Activated CD4-positive, CD25-positive, alpha-beta regulatory T cell treated with anti-CD3 and anti-CD28 coated beads, Interleukin-2, amount 50 U/mL, for 72 hours (primary cell): Measurements from ENCODE around the gene CD248.
"Not testable (repeated sequence)": the region's sequence is repeated elsewhere in the genome, so short reads cannot be mapped to it uniquely, and the experiment has no call there.

Experiments used
- DNase-seq: peaks from one replicate; pipeline ENCODE4 v3.0.0; 2021

Gene CD248

DNA sequence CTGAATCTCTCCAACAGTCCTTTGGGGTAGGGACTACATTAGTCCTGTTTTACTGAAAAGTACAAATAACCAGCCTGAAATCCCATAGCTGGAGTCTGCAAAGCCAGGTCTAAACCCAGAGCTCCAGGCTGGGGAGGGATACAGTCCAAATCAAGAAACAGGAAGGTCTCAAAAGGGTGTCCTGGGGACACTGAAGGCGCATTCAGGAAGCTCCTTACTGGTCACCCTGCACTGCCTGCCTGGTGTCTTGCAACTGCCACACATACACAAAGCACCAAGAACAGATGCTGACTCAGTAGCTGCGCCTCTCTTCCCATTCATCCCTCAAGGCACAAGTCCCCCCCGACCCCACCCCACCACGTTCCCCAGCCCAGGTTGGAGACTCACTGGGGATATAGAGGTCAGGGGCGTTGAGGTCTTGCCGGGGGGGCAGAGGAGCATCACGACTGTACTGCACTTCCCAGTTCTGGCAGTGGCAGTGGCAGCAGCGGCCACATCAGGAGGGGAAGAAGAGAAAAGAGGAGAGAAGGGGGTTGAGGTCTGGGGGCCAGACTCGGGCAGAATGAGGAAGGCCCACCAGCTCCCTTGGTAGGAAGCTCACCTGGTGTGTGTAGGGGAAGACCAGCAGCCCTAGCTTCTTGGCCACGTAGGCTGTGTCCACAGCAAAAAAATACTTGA is 29.5 kb downstream of the CD248 start:
- no peak for DNase-seq

DNA sequence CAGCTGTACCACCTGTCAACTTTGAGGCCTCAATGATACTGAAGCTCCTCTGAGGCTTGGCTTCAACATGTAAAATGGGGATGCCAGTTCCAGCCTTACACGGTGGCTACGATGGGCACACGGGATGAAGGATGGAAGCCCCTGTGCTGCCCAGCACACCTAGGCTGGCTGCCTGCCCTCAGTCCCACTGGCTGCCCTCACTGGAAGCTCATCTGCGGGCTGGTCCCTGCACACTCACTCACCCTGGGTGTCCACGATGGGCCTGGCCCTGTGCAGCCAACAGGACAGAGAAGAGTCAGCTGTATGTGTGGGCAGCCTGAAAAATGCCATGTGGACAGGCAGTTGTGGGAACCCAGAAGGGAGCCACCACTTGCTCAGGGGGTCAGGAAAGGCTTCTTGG is 30.1 kb downstream of the CD248 start:
- DNase-seq: no peak

DNA sequence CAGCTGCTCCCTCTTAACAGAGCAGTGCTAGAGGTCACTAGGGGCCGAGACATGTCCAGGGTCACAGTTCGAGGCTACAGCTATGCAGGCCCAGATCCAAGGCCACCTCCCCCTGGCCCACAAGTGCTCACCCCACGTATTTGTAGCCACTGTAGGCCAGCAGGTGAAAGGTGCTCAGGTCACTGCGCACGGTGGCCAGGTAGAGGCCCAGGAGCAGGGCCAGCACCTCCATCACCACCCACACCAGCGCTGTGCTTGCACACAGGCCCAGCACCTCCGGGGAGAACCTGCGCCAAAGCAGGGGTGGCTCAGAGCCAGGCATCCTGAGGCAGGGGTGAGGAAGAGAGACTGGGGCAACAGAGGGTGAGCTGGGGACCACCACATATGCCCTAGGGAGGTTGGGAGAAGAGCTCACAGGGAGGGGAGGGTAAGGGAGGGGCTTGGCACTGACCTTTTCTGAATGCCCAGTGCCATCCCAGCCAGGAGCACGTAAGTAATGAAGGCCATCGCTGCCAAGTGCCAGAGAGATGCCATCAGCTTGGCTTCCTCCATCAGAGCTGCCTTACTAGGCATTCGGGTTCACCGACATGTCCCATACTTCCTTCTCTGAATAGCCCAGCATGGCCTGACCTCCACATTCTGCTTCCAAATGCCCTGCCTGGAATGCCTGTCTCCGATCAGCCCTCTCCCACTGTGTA is 31.4 kb downstream of the CD248 start:
- DNase-seq: no peak

DNA sequence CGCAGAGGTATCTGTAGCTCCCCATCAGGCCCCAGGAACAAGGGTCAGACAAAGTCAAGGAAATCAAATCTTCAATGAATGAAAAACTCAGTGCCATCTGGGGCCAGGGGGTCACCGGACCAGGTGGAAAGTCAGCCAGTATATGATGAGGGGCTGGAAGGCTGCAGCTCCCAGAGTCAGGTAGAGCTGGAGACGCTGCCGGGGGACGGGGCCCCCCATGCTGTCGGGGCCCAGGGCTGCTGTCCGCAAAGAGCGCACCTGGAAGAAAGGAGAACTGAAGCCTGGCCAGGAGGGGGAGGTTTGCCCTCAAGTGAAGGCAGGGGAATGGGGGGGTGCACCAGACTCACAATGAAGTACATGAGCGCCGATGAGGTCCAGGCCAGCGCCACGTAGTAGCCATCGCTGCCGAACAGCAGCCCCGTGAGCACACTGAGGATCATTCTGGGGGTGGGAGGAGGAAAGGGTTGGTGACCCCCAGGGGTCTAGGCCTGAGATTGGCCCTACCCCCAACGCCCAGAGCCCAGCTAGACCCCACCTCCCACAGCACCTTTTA is 32.2 kb downstream of the CD248 start:
- no peak for DNase-seq

DNA sequence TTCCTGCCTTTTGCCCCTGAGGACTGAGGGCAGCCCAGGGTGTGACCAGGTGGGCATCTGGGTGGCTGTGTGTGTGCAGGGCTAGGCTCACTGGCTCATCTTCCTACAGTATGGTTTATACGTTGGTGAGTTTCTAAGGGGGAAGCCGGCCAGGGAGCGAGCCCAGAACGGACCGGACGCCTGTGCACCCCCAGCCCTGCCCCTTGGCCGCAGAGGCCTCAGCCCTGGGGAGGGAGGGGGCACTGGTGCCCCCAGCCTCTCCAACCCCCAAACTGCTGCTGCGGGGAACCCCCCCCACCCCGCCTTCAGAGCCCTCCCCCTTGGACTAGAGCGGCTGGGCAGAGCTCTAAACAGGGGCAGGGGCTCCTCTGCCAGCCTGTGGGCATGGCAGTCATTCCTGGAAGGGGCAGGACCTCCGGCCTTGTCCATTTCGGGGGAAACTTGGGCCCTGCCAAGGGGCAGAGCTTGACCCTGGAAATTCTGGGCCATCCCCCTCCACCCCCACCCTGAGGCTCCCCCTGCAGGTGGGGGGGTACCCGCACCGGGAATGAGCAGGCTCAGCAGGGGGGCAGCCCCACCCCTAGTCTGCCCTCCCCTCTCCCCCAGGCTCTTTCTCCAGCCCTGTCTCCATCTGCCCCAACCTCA is 33.3 kb downstream of the CD248 start:
- DNase-seq: no peak

DNA sequence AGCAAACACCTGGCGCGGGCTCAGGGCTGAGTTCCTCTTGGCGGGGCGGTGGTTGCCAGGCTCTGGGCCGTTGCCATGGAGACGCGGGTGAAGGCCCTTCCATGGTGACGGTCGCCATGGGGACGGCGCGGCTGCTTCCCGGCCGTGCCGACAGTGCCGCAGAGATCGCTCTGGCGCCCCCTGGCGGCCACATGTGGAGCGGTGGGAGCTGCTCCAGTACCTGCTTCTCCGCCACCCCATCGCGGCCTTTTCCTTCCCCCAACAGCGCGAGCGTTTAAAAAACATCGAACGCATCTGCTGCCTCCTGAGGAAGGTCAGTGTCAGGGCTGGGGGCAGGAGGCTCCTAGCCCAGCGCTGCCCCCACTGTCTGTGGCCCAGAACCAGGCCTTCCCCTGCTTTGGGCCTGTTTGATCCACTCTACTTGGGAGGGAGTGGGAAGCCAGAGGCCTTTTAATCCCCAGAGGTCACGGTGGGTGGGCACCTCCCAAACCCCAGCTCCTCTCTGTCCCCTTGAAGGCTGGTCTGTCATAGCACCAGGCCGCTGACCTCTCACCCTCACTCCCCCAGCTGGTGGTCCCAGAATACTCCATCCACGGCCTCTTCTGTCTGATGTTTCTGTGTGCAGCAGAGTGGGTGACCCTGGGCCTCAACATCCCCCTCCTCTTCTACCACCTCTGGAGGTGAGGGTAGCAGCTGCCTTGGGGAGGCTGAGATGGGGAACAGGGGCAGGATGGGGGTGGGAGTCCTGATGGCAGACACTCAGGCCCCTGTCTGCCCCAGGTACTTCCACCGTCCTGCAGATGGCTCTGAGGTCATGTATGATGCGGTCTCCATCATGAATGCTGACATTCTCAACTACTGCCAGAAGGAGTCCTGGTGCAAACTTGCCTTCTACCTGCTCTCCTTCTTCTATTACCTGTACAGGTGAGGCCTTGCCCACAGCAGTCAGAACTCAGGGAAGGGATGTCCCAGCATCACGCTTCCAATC is 34.1 kb downstream of the CD248 start:
- DNase-seq: peak; percentile 99

DNA sequence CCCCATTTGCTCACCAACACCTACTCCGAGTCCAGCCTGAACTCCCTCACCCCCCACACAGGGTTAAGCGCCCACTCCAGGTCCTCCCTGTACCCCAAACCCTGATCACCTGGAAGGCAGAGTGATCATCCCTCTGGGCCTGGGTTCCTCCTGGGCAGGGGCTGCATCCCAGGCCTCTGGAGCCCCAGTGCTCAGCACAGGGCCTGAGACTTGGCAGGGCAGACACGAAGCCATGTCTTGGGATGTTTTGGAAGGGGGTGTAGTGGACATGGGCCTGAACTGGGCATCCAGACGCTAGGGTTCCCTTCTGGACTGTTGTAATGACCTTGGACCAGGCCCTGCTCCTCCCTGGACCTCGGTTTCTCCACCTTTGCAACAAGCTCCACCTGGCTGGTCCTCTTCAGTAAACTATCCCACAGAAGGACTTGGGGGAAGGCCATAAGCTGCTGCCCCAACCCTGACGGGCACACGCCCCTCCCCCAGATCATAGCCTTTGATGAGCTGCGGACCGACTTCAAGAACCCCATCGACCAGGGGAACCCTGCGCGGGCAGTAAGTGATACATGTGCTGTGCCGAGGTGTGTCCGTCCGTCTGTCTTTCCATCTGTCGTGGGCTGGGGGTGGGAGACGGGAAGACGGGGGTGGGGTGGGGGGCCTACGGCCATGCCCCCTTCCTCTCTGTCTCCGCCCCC is 34.9 kb downstream of the CD248 start:
- peak; percentile 52 for DNase-seq

DNA sequence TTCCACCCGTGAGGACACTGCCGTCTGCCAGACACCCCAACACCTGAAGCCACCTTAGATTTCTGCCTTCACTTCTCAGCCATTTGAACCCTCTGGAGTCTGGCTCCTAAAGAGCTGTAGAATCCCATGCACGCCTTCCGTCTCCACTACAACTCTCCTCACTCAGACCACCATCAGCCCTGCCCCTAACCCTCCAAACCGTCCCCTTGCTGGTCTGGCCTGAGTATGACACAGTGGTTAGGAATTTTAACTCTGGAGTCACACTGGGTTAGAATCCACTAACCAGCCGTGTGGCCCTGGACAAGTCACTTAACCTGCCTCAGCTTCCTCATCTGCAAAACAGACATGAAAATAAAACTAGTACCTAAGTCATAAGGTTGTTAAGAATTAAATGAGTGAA is 35.8 kb downstream of the CD248 start:
- DNase-seq: no peak

DNA sequence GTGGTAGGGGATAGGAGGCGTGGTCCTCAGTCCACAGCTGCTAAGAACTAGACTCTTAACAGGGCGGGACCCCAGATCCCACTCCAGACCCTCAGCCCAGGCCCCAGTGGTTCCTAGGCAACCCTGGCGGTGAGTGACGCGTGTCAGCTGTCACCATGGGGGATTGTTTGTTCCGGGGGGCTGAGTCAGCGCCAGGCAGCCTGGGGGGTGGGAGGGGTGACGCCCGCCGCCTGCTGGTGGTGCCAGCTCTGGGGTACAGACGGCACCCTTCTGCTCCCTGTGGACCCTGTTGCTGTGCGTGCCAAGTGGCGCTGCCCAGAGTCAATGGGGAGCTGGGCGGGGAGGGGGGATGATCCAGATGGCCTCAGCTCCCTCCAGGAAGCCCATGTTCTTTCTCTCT is 36.4 kb downstream of the CD248 start:
- DNase-seq: no peak

DNA sequence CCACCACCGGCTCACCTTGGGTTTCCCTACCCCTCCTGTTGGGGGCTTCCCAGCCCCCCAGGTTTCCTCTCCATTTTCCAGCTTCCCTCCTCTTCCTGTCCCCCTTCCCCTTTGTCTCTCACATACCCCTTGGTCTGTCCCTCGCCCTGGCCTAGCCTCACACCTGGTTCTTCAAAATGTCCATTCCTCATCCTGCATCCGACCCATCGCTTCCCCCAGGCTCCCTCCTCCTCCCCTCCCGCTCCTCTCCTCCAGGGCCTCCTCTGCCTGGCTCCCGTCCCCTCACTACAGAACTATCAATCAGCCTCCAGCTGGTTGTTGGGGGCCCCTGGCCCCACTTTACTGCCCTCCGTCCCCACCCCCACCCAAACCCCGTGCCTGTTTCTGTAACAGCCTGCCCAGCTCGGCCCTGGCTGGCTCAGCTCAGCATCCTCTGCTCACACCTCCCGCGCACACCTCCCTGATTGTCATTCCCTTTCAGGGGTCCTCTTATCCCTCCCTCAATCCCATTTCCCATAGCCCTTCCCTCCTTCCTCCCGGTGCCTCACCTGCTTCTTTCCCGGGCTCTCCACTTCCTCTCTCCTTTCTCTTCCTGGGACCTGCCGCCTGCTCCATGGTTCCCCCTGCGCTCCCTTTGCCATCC is 37.6 kb downstream of the CD248 start:
- DNase-seq: no peak

DNA sequence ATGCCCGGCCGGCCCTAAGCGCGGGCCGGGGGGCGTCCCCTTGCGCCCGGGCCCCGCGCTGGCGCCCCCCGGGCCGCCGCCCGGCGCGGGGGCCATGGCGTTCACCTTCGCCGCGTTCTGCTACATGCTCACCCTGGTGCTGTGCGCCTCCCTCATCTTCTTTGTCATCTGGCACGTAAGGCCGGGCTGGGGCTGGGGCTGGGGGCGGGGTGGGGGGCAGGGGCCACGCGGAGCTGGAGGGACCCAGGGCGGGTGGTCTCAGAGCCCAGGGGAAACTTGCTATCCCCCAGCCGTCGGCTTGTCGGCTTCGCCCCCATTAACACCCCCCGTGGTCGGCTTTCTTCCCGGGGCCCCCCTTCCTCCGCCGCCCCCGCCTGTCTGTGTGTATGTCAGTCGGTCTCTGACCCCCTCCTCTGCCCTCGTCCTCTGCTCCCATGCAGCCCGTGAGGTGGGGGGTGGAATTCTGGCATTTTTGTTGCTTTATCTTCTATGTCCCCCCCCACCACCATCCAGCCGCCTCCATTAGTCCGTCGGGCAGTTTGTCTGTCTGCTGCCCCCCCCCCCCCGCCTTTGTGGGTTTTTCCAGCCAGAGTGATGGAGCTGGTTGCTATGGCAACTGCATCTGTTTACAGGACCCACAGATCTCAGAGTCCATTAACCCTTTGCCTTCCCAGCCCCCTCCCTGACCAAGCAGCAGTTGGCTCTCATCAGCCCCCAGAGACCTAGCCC is 38.3 kb downstream of the CD248 start:
- no peak for DNase-seq

DNA sequence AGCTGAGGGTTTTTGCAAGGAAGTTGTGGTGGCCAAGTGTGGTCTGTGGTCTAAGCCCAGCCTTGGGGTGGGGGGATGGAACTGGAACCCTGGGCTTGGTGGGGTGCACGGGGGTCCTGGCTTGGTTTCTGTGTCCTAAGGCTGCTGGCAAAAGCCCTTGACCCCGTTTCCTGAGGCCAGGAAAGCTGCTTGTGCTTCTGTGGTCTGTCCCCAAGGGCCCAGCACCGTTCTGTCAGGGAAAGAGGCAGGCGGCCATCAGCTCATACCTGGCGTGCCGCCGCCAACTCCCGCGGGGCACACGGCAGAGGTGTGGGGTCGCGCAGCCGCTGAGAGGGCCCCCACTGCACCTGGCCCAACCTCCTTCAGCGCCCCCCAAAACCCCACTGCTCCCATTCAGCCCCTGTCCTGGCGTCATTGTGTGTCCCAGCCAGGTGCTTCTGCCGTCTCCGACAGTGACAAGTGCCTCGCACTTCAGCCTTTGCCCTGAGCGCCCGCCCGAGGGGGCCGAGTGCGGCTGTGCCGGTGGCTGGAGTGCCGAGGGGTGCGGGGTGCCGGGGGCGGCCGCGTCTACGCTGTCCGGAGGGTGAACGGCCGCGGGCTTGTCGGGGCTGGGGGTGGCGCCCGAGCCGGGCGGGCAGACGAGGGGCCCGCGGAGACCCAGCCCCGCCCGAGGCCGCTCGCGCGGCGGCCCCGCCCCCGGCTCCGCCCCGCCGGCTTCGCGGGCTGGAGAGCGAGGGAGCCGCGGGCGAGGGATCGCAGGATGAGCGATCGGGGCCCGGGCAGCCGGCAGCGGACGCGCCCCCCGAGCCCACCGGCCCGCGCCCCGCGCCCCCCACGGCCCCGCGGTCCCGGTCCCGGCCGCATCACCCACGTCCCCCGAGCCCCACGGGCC is 39.1 kb downstream of the CD248 start, which contains the start of gene CNIH2:
Gene CNIH2, plus strand, starts transcription at position 705 of the 892 bp plus-strand sequence. CDS start 282 bp downstream, outside the sequence.
- peak; percentile 54 for DNase-seq

DNA sequence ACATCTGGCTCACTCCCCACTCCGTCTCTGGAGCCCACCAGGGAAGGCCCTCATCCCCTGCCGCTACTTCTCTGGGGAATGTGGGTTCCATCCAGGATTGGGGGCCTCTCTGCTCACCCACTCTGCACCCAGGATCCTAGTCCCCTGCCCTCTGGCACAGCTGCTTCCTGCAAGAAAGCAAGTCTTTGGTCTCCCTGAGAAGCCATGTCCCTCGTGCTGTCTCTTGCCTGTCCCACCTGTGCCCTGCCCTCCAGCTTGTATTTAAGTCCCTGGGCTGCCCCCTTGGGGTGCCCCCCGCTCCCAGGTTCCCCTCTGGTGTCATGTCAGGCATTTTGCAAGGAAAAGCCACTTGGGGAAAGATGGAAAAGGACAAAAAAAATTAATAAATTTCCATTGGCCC is 39.8 kb downstream of the CD248 start:
- DNase-seq: not testable (repeated sequence)

DNA sequence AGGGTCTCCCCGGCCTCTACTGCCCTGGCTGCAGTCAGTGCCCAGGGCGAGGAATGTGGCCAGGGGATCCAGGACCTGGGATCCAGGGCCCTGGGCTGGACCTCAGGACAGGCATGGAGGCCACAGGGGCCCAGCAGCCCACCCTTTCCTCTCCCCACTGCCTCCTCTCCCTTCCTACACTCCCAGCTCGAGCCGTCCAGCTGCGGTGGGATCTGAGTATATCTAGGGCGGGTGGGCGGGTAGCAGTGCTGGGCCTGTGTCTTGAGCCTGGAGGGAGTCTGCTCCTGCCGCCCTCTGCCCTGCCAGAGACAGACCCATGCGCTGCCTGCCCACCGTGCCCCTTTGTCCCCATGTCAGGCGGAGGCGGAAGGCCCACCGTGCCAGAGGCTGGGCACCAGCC is 40.2 kb downstream of the CD248 start:
- DNase-seq: not testable (repeated sequence)

DNA sequence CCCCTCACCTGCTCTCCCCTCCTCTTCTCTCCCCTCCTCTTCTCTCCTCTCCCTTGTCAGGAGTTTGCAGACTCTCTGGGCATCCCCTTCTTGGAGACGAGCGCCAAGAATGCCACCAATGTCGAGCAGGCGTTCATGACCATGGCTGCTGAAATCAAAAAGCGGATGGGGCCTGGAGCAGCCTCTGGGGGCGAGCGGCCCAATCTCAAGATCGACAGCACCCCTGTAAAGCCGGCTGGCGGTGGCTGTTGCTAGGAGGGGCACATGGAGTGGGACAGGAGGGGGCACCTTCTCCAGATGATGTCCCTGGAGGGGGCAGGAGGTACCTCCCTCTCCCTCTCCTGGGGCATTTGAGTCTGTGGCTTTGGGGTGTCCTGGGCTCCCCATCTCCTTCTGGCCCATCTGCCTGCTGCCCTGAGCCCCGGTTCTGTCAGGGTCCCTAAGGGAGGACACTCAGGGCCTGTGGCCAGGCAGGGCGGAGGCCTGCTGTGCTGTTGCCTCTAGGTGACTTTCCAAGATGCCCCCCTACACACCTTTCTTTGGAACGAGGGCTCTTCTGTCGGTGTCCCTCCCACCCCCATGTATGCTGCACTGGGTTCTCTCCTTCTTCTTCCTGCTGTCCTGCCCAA is 40.7 kb downstream of the CD248 start:
- DNase-seq: no peak

DNA sequence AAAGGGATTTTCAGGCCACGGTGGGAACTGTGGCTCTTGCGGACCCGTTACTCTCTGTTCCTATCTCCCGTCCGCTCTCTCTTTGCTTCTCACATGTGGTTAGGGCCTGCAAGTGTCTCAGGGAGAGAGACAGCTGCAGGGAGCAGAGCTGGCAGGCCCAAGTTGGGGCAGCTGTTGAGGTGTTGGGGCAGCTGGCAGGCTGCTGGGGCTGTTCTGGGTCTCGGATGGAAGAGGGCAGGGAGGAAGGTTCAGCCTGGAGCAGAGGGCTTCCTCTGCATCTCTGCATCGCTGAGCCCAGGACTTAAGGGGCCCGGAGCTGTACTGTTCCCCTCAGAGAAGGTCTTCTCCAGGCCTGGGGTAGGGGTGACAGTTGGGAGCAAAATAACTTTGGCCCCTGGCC is 41.4 kb downstream of the CD248 start:
- DNase-seq: no peak

DNA sequence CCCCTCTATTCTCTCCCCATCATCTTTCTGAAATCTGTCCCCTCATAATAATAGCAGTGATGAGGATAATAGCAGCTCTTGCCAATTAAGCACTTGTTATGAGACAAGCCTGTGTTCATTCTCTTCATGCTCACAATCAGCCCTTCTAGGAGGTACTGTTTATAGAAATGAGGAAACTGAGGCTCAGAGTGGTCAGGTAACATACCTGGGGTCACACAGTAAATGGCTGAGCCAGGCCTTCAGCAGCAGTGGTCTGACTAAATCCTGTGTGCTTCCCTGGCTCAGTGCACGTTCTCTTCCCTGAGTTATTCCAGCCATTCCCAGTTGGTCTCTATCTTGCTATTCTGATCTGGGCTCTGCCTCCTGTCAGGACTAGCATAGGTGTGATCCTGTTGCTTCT is 42.6 kb downstream of the CD248 start:
- DNase-seq: no peak

DNA sequence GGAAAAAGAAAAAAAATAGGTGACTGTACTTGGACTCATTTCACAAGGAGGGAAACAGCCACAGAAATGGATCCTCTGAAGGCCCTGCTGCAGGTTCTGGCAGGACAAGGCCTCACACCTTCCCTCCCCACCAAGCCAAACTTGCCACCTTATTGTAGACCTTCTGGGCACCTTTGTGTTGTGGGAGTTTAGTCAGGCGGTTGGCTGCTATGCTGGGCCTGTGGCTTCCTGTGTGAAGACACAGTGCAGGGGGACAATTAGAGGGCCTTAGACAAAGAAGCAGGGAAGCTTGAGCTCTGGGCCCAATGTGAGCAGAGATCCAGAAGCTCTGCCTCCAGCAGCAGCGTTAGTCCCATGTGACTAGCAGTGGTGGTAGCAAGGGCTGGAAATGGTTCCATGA is 44.2 kb downstream of the CD248 start:
- no peak for DNase-seq

DNA sequence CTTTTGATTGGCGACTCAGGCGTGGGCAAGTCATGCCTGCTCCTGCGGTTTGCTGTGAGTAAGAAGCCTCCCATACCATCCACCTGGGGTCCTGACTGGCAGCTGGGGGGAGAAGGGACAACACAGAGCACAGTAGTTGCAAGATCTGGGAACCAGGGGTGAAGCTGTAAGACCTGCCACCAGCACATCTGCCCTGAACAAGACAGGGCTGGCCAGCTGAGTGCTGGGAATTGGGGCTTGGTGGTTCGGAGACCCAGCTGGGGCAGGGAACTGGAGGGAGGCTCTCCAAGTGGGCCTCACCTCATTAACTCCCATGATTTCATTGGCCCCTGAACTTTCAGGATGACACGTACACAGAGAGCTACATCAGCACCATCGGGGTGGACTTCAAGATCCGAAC is 45.0 kb downstream of the CD248 start:
- DNase-seq: no peak
